ENCODE measurements around the gene GPR157.

GPR157 gene

GRCh38 chr1:9120312-9120958 is 8.5 kb downstream of the GPR157 start:
- H3K36me3 Mint-ChIP-seq (ENCODE audit: insufficient read depth) = no peaks in the 10 kb centered on the region
- no peak for ATAC-seq (replicated peaks)
- peak overlapping the region in 1 of 2 donors; percentile 35 for H3K27ac Mint-ChIP-seq
- no peak for DNase-seq
- no peak overlapping the region for H3K4me3 Mint-ChIP-seq
- H3K27me3 Mint-ChIP-seq = no peaks in the 10 kb centered on the region
- H3K9me3 Mint-ChIP-seq = no peaks in the 10 kb centered on the region
- peaks cover 12 to 13% of the 10 kb centered on the region in 2 donors for H3K4me1 Mint-ChIP-seq (ENCODE audit: low read depth in 2 of 2)

GRCh38 chr1:9119745-9120144 is 9.2 kb downstream of the GPR157 start:
- H3K27me3 Mint-ChIP-seq = no peaks in the 10 kb centered on the region
- H3K36me3 Mint-ChIP-seq (ENCODE audit: insufficient read depth) = no peaks in the 10 kb centered on the region
- no peak overlapping the region for H3K4me3 Mint-ChIP-seq
- ATAC-seq (replicated peaks) = no peak
- peaks cover 12% of the 10 kb centered on the region in 2 donors for H3K4me1 Mint-ChIP-seq (ENCODE audit: low read depth in 2 of 2)
- DNase-seq = no peak
- no peaks in the 10 kb centered on the region for H3K9me3 Mint-ChIP-seq
- no peak overlapping the region for H3K27ac Mint-ChIP-seq

- Mint-ChIP-seq H3K27ac (no peak overlapping the region), H3K4me3 (no peak overlapping the region), H3K9me3 (no peaks in the 10 kb centered on the region), H3K27me3 (no peaks in the 10 kb centered on the region), H3K4me1 (ENCODE audit: low read depth in 2 of 2) (peaks cover 12 to 14% of the 10 kb centered on the region in 2 donors), H3K36me3 (ENCODE audit: insufficient read depth) (peaks cover 2% of the 10 kb centered on the region)
- ATAC-seq (replicated peaks) (no peak), DNase-seq (no peak)
Observed at GRCh38 chr1:9118186-9118585, 10.7 kb downstream of the GPR157 start.

- no peak overlapping the region for H3K27ac Mint-ChIP-seq
- peaks cover 0 to 7% of the 10 kb centered on the region in 2 donors for H3K4me1 Mint-ChIP-seq (ENCODE audit: low read depth in 2 of 2)
- ATAC-seq (replicated peaks) (no peak), DNase-seq (no peak)
- peaks cover 3% of the 10 kb centered on the region for H3K36me3 Mint-ChIP-seq (ENCODE audit: insufficient read depth)
- H3K4me3 Mint-ChIP-seq = no peak overlapping the region
- no peaks in the 10 kb centered on the region for H3K9me3 Mint-ChIP-seq
- H3K27me3 Mint-ChIP-seq = no peaks in the 10 kb centered on the region
Observed at GRCh38 chr1:9115351-9116205, 13.3 kb downstream of the GPR157 start.

- H3K27ac Mint-ChIP-seq = no peak overlapping the region
- H3K9me3 Mint-ChIP-seq = no peaks in the 10 kb centered on the region
- DNase-seq (no peak), ATAC-seq (replicated peaks) (no peak)
- H3K36me3 Mint-ChIP-seq (ENCODE audit: insufficient read depth) = peaks cover 3% of the 10 kb centered on the region
- no peaks in the 10 kb centered on the region for H3K27me3 Mint-ChIP-seq
- H3K4me3 Mint-ChIP-seq = no peak overlapping the region
- peaks cover 0 to 7% of the 10 kb centered on the region in 2 donors for H3K4me1 Mint-ChIP-seq (ENCODE audit: low read depth in 2 of 2)
Observed at GRCh38 chr1:9112961-9113880, 15.7 kb downstream of the GPR157 start.

- Mint-ChIP-seq H3K27ac (no peak overlapping the region), H3K9me3 (no peaks in the 10 kb centered on the region), H3K36me3 (ENCODE audit: insufficient read depth) (peaks cover 6% of the 10 kb centered on the region), H3K4me3 (no peak overlapping the region), H3K4me1 (ENCODE audit: low read depth in 2 of 2) (peaks cover 0 to 4% of the 10 kb centered on the region in 2 donors), H3K27me3 (no peaks in the 10 kb centered on the region)
- no peak for ATAC-seq (replicated peaks)
- DNase-seq = no peak
Observed at GRCh38 chr1:9111957-9112356, 16.9 kb downstream of the GPR157 start.

- H3K27ac Mint-ChIP-seq = no peak overlapping the region
- H3K4me3 Mint-ChIP-seq = no peak overlapping the region
- H3K36me3 Mint-ChIP-seq (ENCODE audit: insufficient read depth) = peaks cover 6% of the 10 kb centered on the region
- DNase-seq = no peak
- no peaks in the 10 kb centered on the region for H3K9me3 Mint-ChIP-seq
- peaks cover 0 to 4% of the 10 kb centered on the region in 2 donors for H3K4me1 Mint-ChIP-seq (ENCODE audit: low read depth in 2 of 2)
- no peak for ATAC-seq (replicated peaks)
- H3K27me3 Mint-ChIP-seq = no peaks in the 10 kb centered on the region
Observed at GRCh38 chr1:9111357-9111691, 17.6 kb downstream of the GPR157 start.

- H3K27ac Mint-ChIP-seq = no peak overlapping the region
- peak; percentile 69 for ATAC-seq (replicated peaks)
- H3K4me3 Mint-ChIP-seq = no peak overlapping the region
- H3K4me1 Mint-ChIP-seq (ENCODE audit: low read depth in 2 of 2) = peaks cover 0 to 4% of the 10 kb centered on the region in 2 donors
- H3K9me3 Mint-ChIP-seq = no peaks in the 10 kb centered on the region
- DNase-seq = peak; percentile 74 to 77 (median 76)
- H3K27me3 Mint-ChIP-seq = no peaks in the 10 kb centered on the region
- H3K36me3 Mint-ChIP-seq (ENCODE audit: insufficient read depth) = peaks cover 6% of the 10 kb centered on the region
Observed at GRCh38 chr1:9110669-9111356, 18.1 kb downstream of the GPR157 start.

GRCh38 chr1:9108056-9108665 is 20.7 kb downstream of the GPR157 start:
- no peak for ATAC-seq (replicated peaks)

GRCh38 chr1:9107136-9107535 is 21.8 kb downstream of the GPR157 start:
- Mint-ChIP-seq H3K36me3 (ENCODE audit: insufficient read depth) (peaks cover 4% of the 10 kb centered on the region), H3K4me3 (no peak overlapping the region), H3K27ac (no peak overlapping the region), H3K9me3 (no peaks in the 10 kb centered on the region), H3K4me1 (ENCODE audit: low read depth in 2 of 2) (peaks cover 0 to 2% of the 10 kb centered on the region in 2 donors), H3K27me3 (no peaks in the 10 kb centered on the region)
- no peak for ATAC-seq (replicated peaks)
- no peak for DNase-seq

More at GRCh38 chr1:9108056-9108665, 20.7 kb downstream of the GPR157 start:
- Mint-ChIP-seq H3K27ac (no peak overlapping the region), H3K4me3 (no peak overlapping the region), H3K27me3 (no peaks in the 10 kb centered on the region), H3K36me3 (ENCODE audit: insufficient read depth) (peaks cover 4% of the 10 kb centered on the region), H3K9me3 (no peaks in the 10 kb centered on the region), H3K4me1 (ENCODE audit: low read depth in 2 of 2) (peaks cover 0 to 2% of the 10 kb centered on the region in 2 donors)
- DNase-seq = no peak

GRCh38 chr1:9106286-9106685 is 22.6 kb downstream of the GPR157 start:
- Mint-ChIP-seq H3K36me3 (ENCODE audit: insufficient read depth) (peaks cover 7% of the 10 kb centered on the region), H3K27ac (no peak overlapping the region)
- no peak for ATAC-seq (replicated peaks)

GRCh38 chr1:9105336-9105867 is 23.5 kb downstream of the GPR157 start:
- no peak for DNase-seq
- no peaks in the 10 kb centered on the region for H3K27me3 Mint-ChIP-seq
- no peaks in the 10 kb centered on the region for H3K4me1 Mint-ChIP-seq (ENCODE audit: low read depth in 2 of 2)
- H3K27ac Mint-ChIP-seq = no peak overlapping the region
- H3K9me3 Mint-ChIP-seq = no peaks in the 10 kb centered on the region
- peaks cover 7% of the 10 kb centered on the region for H3K36me3 Mint-ChIP-seq (ENCODE audit: insufficient read depth)
- no peak for ATAC-seq (replicated peaks)
- no peak overlapping the region for H3K4me3 Mint-ChIP-seq

More at GRCh38 chr1:9106286-9106685, 22.6 kb downstream of the GPR157 start:
- no peak overlapping the region for H3K4me3 Mint-ChIP-seq
- H3K27me3 Mint-ChIP-seq = no peaks in the 10 kb centered on the region
- no peaks in the 10 kb centered on the region for H3K9me3 Mint-ChIP-seq
- peaks cover 0 to 2% of the 10 kb centered on the region in 2 donors for H3K4me1 Mint-ChIP-seq (ENCODE audit: low read depth in 2 of 2)
- no peak for DNase-seq
